ENCODE results near the gene GPR162. TPM values are rescaled to one million over a fixed set of nuclear protein-coding genes. Genes with fewer than 3 reads are reported as not detected.
A peak's percentile ranks its signal among the peaks of the same experiment; 100 is the strongest.

GPR162 gene
- polyA plus RNA-seq, 1 experiment, result 5.2 TPM

- DNase-seq (ENCODE audit: low read depth, low spot score), result no peak
- ChIA-PET POLR2A (interaction anchor here (1.4 to 1.8 kb wide), 2 partner anchors 9 to 67 kb away, joined by 5 to 8 read pairs; partner anchors contain the start of gene MLF2), CTCF (interaction anchor here (11.8 kb wide), 1 partner anchor 67 kb away, joined by 165 read pairs; the partner anchor contains the start of gene MLF2)
- Histone ChIP-seq H3K4me3 (ENCODE audit: low read depth, low read length) (no peak overlapping the region), H3K27ac (ENCODE audit: low read depth, low read length) (no peak overlapping the region), H3K27me3 (ENCODE audit: control insufficient read depth, insufficient read depth, low read length) (no peaks in the 10 kb centered on the region), H3K9me3 (ENCODE audit: control insufficient read depth, insufficient read depth, low read length) (no peaks in the 10 kb centered on the region; the same call in 1 of the 2 replicates)
- TF ChIP-seq CTCF (IDR thresholded peaks at IDR 0.05; ENCODE audit: low read depth, low read length), result no peak
Measured at GRCh38 chr12:6820166-6820565, 1.5 kb upstream of the GPR162 start.

- ChIA-PET POLR2A (interaction anchor here (1.1 to 1.8 kb wide), 2 partner anchors 10 to 56 kb away, joined by 3 to 7 read pairs; partner anchors contain the start of gene PTMS), CTCF (interaction anchor here (1.0 to 11.8 kb wide), 3 partner anchors 30 to 69 kb away, joined by 4 to 165 read pairs (median 4); partner anchors contain the start of genes MLF2 and SPSB2)
- H3K27me3 ChIP-seq (ENCODE audit: control insufficient read depth, insufficient read depth, low read length), result no peaks in the 10 kb centered on the region
- no peak overlapping the region for H3K27ac ChIP-seq (ENCODE audit: low read depth, low read length)
- H3K9me3 ChIP-seq (ENCODE audit: control insufficient read depth, insufficient read depth, low read length), result no peaks in the 10 kb centered on the region; the same call in 1 of the 2 replicates
- TF ChIP-seq CTCF (IDR thresholded peaks at IDR 0.05; ENCODE audit: low read depth, low read length), result no peak
- no peak for DNase-seq (ENCODE audit: low read depth, low spot score)
- peak overlapping the region; percentile 71 for H3K4me3 ChIP-seq (ENCODE audit: low read depth, low read length)
Measured at GRCh38 chr12:6822426-6823135, 960 bp downstream of the GPR162 start.

GRCh38 chr12:6823182-6824084, 1.8 kb downstream of the GPR162 start:
- no peaks in the 10 kb centered on the region for H3K27me3 ChIP-seq (ENCODE audit: control insufficient read depth, insufficient read depth, low read length)
- H3K4me3 ChIP-seq (ENCODE audit: low read depth, low read length), result no peak overlapping the region
- TF ChIP-seq CTCF (IDR thresholded peaks at IDR 0.05; ENCODE audit: low read depth, low read length), result no peak
- H3K9me3 ChIP-seq (ENCODE audit: control insufficient read depth, insufficient read depth, low read length), result no peaks in the 10 kb centered on the region; the same call in 1 of the 2 replicates
- ChIA-PET POLR2A (interaction anchor here (0.7 to 1.2 kb wide), 2 partner anchors 28 to 54 kb away, joined by 3 read pairs; partner anchors contain the start of genes CDCA3 and USP5), CTCF (interaction anchor here (0.6 to 11.8 kb wide), 3 partner anchors 11 to 70 kb away, joined by 5 to 165 read pairs (median 27); partner anchors contain the start of gene MLF2)
- DNase-seq (ENCODE audit: low read depth, low spot score), result no peak
- no peak overlapping the region for H3K27ac ChIP-seq (ENCODE audit: low read depth, low read length)

- CTCF ChIA-PET, result interaction anchor here (0.5 to 11.8 kb wide), 17 partner anchors 10 to 271 kb away, joined by 3 to 165 read pairs (median 4); partner anchors contain the start of genes COPS7A and MLF2
- Histone ChIP-seq H3K27me3 (ENCODE audit: control insufficient read depth, insufficient read depth, low read length) (no peaks in the 10 kb centered on the region), H3K4me3 (ENCODE audit: low read depth, low read length) (no peak overlapping the region), H3K9me3 (ENCODE audit: control insufficient read depth, insufficient read depth, low read length) (no peaks in the 10 kb centered on the region; the same call in 1 of the 2 replicates), H3K27ac (ENCODE audit: low read depth, low read length) (no peak overlapping the region)
- no peak for DNase-seq (ENCODE audit: low read depth, low spot score)
- POLR2A ChIA-PET, result interaction anchor here (1.2 to 1.9 kb wide), 2 partner anchors 27 to 71 kb away, joined by 3 to 6 read pairs; partner anchors contain the start of genes CDCA3, MLF2 and USP5
- TF ChIP-seq CTCF (IDR thresholded peaks at IDR 0.05; ENCODE audit: low read depth, low read length), result no peak
Measured at GRCh38 chr12:6824085-6824775, 2.6 kb downstream of the GPR162 start.

Measured in AG04450 (cell line).